ENCODE measurements around the gene PYM1.
A peak's percentile ranks its signal among the peaks of the same experiment; 100 is the strongest.
"Not testable (repeated sequence)": the region's sequence is repeated elsewhere in the genome, so short reads cannot be mapped to it uniquely, and the experiment has no call there.

PYM1 gene

GRCh38 chr12:55915482-55915859, 12.2 kb downstream of the PYM1 start:
- DNase-seq, result no peak

GRCh38 chr12:55912908-55913307, 14.8 kb downstream of the PYM1 start:
- DNase-seq, result no peak

DNA sequence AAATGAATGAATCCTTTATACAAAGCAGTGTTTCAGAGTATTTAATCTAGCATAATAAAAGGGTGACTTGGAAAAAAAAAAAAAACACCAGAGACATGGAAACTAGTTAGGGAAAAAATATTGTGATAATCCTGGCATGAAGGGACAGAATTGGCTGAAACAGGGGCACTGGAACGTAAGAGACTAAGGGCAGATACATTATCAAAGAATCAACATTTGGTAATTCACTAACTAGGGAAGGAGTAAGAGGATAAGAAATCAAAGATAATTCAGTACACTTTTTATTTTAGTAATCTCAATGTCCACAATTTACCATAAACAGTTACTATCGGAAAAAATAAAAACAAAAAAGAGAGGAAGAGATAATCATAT, 18.2 kb downstream of the PYM1 start:
- no peak for DNase-seq

DNA sequence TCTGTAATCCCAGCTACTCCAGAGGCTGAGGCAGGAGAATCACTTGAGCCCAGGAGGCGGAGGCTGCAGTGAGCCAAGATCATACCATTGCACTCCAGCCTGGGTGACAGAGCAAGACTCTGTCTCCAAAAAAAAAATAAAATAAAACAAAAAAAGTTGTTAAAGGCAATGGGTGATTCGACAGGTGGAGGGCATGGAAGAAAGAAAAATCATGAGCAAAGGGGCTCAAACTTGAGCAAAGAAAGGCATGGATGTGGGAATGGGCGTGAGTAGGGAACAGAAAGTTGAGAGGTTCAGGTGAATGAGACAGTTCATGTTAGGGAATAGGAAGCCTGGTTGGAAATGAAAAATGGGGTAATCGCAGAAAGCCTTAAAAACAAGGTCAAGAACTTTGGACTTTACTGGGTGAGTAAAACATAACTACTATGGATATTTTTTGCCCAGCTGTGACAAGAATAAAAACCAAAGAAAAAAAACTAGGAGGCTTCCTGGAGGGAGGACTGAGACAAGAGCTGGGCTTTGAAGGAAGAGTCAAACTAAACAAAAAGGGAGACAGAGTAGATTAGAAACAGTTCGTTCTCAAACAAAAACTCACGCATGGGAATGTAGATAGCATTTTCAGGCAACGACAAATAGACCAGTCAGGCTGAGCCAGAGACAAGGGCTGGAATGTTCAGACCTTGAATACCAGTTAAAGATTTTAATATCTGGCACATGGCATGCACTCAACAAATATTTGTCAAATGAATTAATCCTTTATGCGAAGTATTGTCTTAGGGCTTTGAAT, 18.8 kb downstream of the PYM1 start:
- DNase-seq, result no peak

DNA sequence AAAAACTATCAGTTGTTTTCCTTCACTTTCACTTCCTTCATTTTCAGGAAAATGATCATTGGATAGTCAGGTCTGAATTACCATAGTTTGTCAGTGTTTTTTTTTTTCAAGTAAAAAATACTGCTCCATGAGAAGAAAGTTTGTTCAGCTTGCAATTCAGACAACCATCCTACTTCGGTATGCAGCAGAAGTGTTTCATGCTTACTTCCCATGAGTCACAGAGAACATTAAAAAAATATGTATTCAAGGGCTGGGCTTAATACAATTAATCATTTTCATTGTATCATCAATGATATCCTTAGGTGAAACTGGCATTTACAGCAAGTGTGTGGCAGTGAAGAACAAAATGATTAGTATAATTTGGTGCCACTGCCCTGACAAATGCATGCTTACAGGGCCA, 21.6 kb downstream of the PYM1 start:
- DNase-seq, result no peak

DNA sequence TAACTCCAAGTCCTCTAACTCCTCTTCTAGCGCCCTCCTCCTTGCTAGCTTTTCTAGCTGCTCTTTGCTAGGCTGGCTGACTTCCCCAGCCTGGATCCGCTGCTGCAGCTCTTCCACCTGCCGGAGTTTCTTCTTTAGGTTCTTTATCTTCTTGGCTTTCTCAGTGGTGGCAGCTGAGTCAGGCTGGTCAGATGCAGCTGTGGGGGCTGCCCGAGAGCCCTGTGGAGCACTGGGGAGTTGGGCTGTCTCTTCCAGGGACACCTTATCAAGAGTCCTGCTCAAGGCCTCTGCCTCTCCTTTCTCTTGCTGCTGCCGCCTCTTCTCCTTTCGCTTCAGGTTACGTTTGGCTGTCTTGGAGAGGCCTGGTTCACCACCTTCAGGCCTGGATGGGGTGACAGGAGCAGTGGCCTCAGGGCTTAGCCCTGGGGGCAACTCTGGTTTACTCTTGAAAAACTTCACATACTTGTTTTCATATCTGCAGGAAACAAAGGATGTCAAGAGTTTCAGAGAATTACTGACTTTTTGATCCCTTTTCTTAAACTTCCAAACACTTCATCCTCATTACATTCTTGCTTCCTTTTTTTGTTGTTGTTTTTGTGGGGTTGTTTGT, 25.7 kb downstream of the PYM1 start:
- no peak for DNase-seq

DNA sequence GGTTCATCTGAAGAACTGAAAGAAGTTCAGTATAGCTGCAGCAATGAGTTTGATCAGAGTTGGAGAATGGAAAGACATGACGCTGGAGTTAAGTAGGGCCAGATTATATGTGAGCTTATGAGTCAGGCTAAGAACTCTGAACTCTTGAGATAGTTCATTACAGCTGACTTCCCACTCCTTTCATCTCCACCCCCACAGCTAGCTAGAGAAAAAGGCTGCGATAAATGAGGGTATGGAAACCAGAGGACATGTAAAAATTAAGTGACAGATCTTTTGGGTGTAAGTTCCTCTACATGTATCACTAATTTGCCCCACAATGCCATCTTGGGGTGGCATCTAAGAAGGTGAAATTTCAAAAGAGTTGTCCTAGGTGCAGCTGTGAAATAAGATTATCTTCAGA, 28.6 kb downstream of the PYM1 start:
- DNase-seq, result no peak

- DNase-seq, result no peak
Observed at GRCh38 chr12:55893723-55894122, 34.0 kb downstream of the PYM1 start.

- DNase-seq, result no peak
Observed at GRCh38 chr12:55891310-55891709, 36.4 kb downstream of the PYM1 start.

DNA sequence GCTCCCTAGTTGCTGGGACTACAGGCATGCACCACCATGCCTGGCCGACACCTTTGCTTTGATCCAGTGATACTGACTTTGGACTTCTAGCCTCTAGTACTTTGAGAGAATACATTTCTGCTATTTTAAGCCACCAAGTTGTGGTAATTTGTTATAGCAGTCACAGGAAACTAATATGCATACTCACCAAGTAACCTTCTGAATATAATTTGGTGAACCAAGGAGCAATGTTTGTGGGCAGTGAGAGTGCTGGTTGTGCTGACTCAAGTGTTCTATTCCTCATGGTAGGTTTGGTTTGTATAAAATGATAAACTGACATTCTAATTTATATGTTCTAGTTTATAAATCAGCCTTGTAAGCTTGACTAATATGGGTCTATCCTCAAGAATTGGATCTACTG, 42.6 kb downstream of the PYM1 start:
- DNase-seq, result no peak

DNA sequence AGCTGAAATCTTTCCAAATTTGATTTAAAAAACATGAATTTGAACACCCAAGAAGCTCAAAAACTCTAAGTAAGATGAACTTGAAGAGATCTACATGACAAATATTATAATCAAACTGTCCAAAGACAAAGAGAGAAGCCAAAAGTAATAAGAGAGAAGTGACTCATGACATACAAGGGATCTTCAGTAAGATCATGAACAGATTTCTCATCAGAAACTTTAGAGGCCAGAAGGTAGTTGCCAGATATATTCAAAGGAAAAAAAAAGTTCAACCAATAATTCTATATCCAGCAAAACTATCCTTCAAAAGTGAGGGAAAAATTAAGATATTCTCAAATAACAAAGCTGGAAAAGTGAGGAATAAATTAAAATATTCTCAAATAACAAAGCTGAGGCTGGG, 49.9 kb downstream of the PYM1 start:
- no peak for DNase-seq

DNA sequence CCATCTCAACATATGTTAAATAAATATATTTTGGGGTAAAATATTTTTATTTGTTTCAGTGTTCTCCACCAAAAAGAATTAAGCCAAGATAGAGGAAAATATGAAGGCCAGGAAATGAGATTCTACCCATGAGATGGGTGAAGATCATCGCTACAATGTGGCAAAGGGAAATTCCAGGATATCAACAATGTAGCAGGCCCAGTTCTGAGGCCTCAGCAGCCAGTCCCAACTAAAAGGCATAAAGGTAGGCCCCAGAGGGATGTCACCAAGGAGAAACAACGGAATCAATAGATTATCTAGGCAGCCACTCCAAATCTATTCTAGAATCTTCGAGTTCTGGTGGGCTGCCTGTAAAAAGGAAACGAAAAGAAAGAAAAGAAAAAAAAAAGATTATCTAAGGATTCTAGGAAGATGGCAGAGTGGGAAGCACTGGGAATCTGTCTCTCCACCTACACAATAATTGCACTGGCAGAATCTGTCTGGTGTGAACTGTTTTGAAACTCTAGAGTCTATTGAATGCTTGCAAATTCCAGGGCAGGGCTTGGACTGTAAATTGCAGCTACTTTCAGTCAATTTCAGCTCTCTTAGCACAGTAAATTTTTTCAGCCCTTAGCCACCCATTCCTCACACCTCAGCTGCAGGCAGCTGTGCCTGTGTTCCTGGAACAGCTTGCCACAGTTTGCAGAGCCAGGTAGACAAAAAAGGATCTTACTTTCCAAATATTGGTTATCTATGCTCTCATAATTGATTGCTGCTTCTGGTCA, 51.8 kb downstream of the PYM1 start:
- no peak for DNase-seq

GRCh38 chr12:55874443-55874842, 53.3 kb downstream of the PYM1 start:
- peak; percentile 1 for DNase-seq

- not testable (repeated sequence) for DNase-seq
Observed at GRCh38 chr12:55866454-55867004, 61.2 kb downstream of the PYM1 start.

DNA sequence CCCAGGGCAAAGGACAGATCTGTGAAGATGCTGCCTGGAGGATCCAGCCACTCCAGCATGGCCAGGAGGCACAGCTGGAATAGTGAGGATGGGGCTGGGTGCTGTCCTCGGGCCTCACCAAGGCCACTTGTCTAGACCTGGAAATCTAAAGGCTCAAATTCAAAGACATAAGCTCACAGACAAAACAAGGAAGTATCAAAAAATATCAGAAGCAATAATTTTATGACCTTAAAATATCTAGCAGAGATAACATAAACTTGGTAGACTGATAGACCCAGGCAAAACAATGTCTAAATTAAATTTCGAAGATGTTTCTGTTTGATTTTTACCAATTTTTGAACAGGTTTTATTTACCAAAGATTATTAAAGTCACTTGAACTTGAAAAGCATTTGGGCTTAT, 62.4 kb downstream of the PYM1 start:
- DNase-seq, result no peak

DNA sequence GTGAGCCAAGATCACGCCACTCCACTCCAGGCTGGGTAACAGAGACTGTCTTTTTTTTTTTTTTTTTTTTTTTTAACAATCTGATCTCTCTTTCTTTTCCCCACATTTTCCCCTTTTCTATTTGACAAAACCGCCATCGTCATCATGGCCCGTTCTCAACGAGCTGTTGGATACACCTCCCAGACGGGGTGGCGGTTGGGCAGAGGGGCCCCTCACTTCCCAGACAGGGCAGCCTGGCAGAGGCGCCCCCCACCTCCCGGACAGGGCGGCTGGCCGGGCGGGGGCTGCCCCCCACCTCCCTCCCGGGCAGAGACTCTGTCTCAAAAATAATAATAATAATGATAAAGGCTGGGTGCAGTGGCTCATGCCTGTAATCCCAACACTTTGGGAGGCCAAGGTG, 64.8 kb downstream of the PYM1 start:
- not testable (repeated sequence) for DNase-seq

DNA sequence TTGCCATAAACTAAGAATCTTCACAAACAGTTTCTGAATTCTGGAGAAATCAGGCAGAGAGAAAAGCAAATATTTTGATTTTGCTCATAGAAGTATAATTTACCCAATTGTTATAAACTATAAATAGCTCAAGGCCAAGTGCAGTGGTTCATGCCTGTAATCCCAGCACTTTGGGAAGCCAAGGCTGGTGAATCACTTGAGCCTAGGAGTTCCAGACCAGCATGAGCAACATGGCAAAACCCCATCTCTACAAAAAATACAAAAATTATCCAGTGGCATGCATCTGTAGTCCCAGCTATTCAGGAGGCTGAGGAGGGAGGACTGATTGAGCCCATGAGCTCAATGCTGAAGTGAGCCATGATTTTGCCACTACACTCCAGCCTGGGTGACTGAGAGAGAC, 65.4 kb downstream of the PYM1 start:
- no peak for DNase-seq

DNA sequence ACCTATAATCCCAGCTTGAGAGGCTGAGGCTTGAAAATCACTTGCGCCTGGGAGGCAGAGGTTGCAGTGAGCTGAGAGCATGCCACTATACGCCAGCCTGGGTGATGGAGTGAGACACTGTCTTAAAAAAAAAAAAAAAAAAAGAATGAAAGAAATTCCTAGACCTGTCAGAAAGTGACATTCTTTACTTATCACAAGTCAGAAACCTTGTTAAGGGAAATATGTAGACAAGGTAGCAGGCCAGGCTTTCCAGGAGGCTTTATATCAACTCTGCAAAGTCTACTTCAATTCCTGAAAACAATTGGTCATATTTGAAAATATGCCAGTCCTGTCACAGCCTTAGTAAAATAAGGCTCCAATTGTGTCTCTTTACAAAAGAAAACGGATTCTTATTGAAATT, 65.8 kb downstream of the PYM1 start:
- DNase-seq, result no peak

DNA sequence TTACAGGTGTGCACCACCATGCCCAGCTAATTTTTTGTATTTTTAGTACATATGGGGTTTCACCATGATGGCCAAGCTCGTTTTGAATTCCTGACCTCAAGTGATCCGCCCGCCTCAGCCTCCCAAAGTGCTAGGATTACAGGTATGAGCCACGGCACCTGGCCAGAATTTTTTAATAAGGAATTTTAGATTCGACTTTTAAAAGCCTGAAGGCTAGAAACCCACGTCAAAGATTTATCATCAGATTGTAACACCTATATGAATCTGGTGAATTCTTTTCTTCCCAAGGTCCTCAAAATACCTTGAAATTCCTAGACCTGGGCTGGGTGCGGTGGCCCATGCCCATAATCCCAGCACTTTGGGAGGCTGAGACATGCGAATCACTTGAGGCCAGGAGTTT, 66.3 kb downstream of the PYM1 start:
- DNase-seq, result no peak

DNA sequence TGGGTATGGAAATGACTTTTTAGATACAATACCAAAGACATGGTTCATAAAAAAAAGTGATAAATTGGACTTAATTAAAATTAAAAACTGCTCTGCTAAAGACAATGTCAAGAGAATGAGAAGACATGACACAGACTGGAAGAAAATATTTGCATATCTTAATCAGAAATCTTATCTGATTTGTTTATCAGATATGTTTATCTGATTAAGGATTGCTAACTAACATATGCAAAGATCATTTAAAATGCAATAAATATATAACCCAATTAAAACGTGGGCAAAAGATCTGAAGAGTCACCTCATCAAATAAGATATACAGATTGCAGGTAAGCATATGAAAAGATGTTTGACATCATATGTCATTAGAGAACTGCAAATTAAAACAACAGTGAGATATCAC, 75.0 kb downstream of the PYM1 start:
- no peak for DNase-seq

Measured in right kidney (tissue), 1 donor.